GM10248 (cell line): ENCODE data around the gene PRPF8.

Source experiments
- CTCF ChIA-PET: fragments of 300-600 bp; sonication (Branson Sonifier 250); formaldehyde crosslinking; extraction: SDS; loops from one replicate; lab custom pipeline; 2021; ENCODE audit warnings: antibody characterized with exemption; lab: Yijun Ruan, JAX
- POLR2A ChIA-PET: fragments of 350-650 bp; sonication (Branson Sonifier 250); formaldehyde crosslinking; extraction: SDS; loops from one replicate; lab custom pipeline; 2020; ENCODE audit warnings: antibody characterized with exemption; lab: Yijun Ruan, JAX
- DNase-seq: peaks from one replicate; pipeline ENCODE4 v3.0.0; 2012; ENCODE audit errors: extremely low spot score
- CTCF ChIP-seq: IDR thresholded peaks from 2 replicates; pipeline ENCODE4 v1.5.1; 2012; ENCODE audit warnings: mild to moderate bottlenecking, low read depth; ENCODE audit errors: extremely low read depth, missing control alignments, control extremely low read depth

The PRPF8 gene

GRCh38 chr17:1617620-1618174 is 67.0 kb downstream of the PRPF8 start:
- POLR2A ChIA-PET = no interaction called here
- no peak for DNase-seq
- no peak for TF ChIP-seq CTCF
- CTCF ChIA-PET = interaction anchor here (1.4 to 2.3 kb wide), 5 partner anchors 8 to 57 kb away, joined by 3 to 9 read pairs (median 3); no protein-coding TSS in a partner anchor

GRCh38 chr17:1616101-1616500 is 68.6 kb downstream of the PRPF8 start:
- no peak for DNase-seq
- ChIA-PET CTCF (interaction anchor here (1.4 to 2.6 kb wide), 7 partner anchors 11 to 55 kb away, joined by 3 to 11 read pairs (median 4); no protein-coding TSS in a partner anchor), POLR2A (interaction anchor here (0.5 kb wide), 1 partner anchor 411 kb away, joined by 3 read pairs; no protein-coding TSS in a partner anchor)
- no peak for TF ChIP-seq CTCF

- TF ChIP-seq CTCF = no peak
- no peak for DNase-seq
- CTCF ChIA-PET = interaction anchor here (0.8 to 3.1 kb wide), 3 partner anchors 14 to 38 kb away, joined by 3 to 13 read pairs (median 10); partner anchors contain the start of gene SLC43A2
- POLR2A ChIA-PET = no interaction called here
These were observed 72.3 kb downstream of the PRPF8 start for GRCh38 chr17:1612400-1612799.

GRCh38 chr17:1611715-1612114 is 73.0 kb downstream of the PRPF8 start:
- ChIA-PET CTCF (interaction anchor here (0.5 to 3.1 kb wide), 3 partner anchors 18 to 75 kb away, joined by 3 to 13 read pairs (median 10); partner anchors contain the start of gene SLC43A2), POLR2A (no interaction called here)
- TF ChIP-seq CTCF = no peak
- no peak for DNase-seq

- TF ChIP-seq CTCF = no peak
- ChIA-PET CTCF (interaction anchor here (1.3 to 4.0 kb wide), 4 partner anchors 11 to 35 kb away, joined by 3 to 34 read pairs (median 12); partner anchors contain the start of gene SLC43A2), POLR2A (no interaction called here)
- DNase-seq = no peak
These were observed 76.0 kb downstream of the PRPF8 start for GRCh38 chr17:1608676-1609075.

GRCh38 chr17:1607971-1608320 is 76.7 kb downstream of the PRPF8 start:
- TF ChIP-seq CTCF = no peak
- DNase-seq = no peak
- ChIA-PET POLR2A (interaction anchor here (0.7 to 1.3 kb wide), 4 partner anchors 19 to 91 kb away, joined by 3 to 9 read pairs (median 4); partner anchors contain the start of gene INPP5K), CTCF (interaction anchor here (0.9 to 4.0 kb wide), 10 partner anchors 10 to 40 kb away, joined by 3 to 34 read pairs (median 4); partner anchors contain the start of gene SLC43A2)
